IMR-90 (cell line): ENCODE measurements around the gene MYCBP2.

ENCODE experiments used
- BHLHE40 ChIP-seq: fragments of 150-350 bp; IDR thresholded peaks from 2 replicates; pipeline ENCODE4 v1.6.1; 2016; ENCODE audit warnings: mild to moderate bottlenecking, low read depth, low read length
- CEBPB ChIP-seq: IDR thresholded peaks from 2 replicates; pipeline ENCODE4 v1.6.1; 2012; ENCODE audit warnings: low read depth, low read length, improper control_type of control experiment
- CTCF ChIP-seq: conservative IDR thresholded peaks from 2 replicates; pipeline ENCODE4 v1.5.1; 2012; ENCODE audit warnings: mild to moderate bottlenecking, low read depth, low read length, improper control_type of control experiment
- ELK1 ChIP-seq: fragments of 150-350 bp; IDR thresholded peaks from 2 replicates; pipeline ENCODE4 v1.6.1; 2016; ENCODE audit warnings: low read depth, mild to moderate bottlenecking, low read length, moderate library complexity, borderline replicate concordance
- FOS ChIP-seq: fragments of 150-350 bp; IDR thresholded peaks from 2 replicates; pipeline ENCODE4 v1.6.1; 2016; ENCODE audit warnings: low read depth, low read length
- MAFK ChIP-seq: IDR thresholded peaks from 2 replicates; pipeline ENCODE4 v1.6.1; 2012; ENCODE audit warnings: low read depth, low read length, improper control_type of control experiment
- MXI1 ChIP-seq: IDR thresholded peaks from 2 replicates; pipeline ENCODE4 v1.6.1; 2012; ENCODE audit warnings: low read depth, mild to moderate bottlenecking, low read length, moderate library complexity, borderline replicate concordance
- POLR2A ChIP-seq: IDR thresholded peaks from 2 replicates; pipeline ENCODE4 v1.6.1; 2012; ENCODE audit warnings: mild to moderate bottlenecking, low read depth, low read length
- RAD21 ChIP-seq: IDR thresholded peaks from 2 replicates; pipeline ENCODE4 v1.6.1; 2012; ENCODE audit warnings: low read length, improper control_type of control experiment
- RFX5 ChIP-seq: IDR thresholded peaks from 2 replicates; pipeline ENCODE4 v1.8.0; 2012; ENCODE audit warnings: low read depth, mild to moderate bottlenecking, low read length, moderate library complexity
- SMC3 ChIP-seq: fragments of 150-350 bp; IDR thresholded peaks from 2 replicates; pipeline ENCODE4 v1.6.1; 2016; ENCODE audit warnings: low read depth, mild to moderate bottlenecking, antibody characterized with exemption, low read length, moderate library complexity
- USF2 ChIP-seq: fragments of 150-350 bp; IDR thresholded peaks from 2 replicates; pipeline ENCODE4 v1.6.1; 2017; ENCODE audit warnings: mild to moderate bottlenecking, antibody characterized with exemption, low read length, low read depth

GRCh38 chr13:77225946-77226345 is 100.9 kb downstream of the MYCBP2 start:
- TF ChIP-seq CTCF: no peak
- no peak for TF ChIP-seq POLR2A
- TF ChIP-seq BHLHE40: no peak
- no peak for TF ChIP-seq ELK1
- no peak for TF ChIP-seq MXI1
- no peak for TF ChIP-seq RAD21
- no peak for TF ChIP-seq FOS
- TF ChIP-seq MAFK: no peak
- TF ChIP-seq USF2: no peak
- TF ChIP-seq RFX5: no peak
- no peak for TF ChIP-seq CEBPB
- no peak for TF ChIP-seq SMC3
